Renal cortex interstitium (tissue), 15 donors: ENCODE measurements around the gene INSYN2A. TPM values are rescaled to one million over a fixed set of nuclear protein-coding genes. Genes with fewer than 3 reads are reported as not detected.

Experiments
- DNase-seq, 11 donors: peaks; one replicate each; pipeline ENCODE4 v3.0.0-alpha.2; 2013; ENCODE audit warnings: low read depth in 9 of 11, low spot score in 4 of 11; ENCODE audit errors: extremely low read depth in 1 of 11
- long read RNA-seq, 16 experiments: transcript quantifications; one replicate each; lab custom pipeline, GENCODE V29; 2026
- polyA plus RNA-seq, 3 donors: library from polyadenylated mRNA; unstranded; fragments of 120-200 nt; gene quantifications; one replicate each; pipeline ENCODE4 v1.2.1, GENCODE V29; 2013; ENCODE audit not compliant: insufficient read length in 3 of 3

The INSYN2A gene, protein sequence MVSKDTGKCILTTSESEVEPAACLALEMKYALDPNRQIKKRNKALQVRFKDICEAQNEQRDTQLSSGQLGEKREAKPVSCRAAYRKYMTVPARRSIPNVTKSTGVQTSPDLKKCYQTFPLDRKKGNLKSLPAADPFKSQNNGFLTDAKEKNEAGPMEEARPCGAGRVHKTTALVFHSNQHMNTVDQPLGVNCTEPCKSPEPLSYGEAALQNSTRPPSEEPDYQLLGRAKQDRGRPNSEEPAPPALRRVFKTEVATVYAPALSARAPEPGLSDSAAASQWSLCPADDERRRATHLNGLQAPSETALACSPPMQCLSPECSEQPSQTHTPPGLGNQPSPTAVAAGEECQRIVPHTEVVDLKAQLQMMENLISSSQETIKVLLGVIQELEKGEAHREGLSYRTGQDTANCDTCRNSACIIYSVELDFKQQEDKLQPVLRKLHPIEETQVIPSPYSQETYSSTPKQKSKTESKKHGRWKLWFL
- polyA plus RNA-seq = 1 to 10 TPM; 3.6 to 4.6 (median 3.7) TPM
- long read RNA-seq, donor 1 = 0 reads
- long read RNA-seq, donor 2, partial matches to known transcripts = 51 of 51 reads
- long read RNA-seq, donor 2, other reads (novel, unspliced or antisense) = 0 of 51 reads
- long read RNA-seq, donor 3 = 0 reads
- long read RNA-seq, donor 4 = 0 reads
- long read RNA-seq, donor 5 = 0 reads
- long read RNA-seq, donor 6 = 0 reads
- long read RNA-seq, donor 7 = 0 reads
- long read RNA-seq, donor 8 = 0 reads
- long read RNA-seq, donor 9 = 0 reads
- long read RNA-seq, donor 10 = 0 reads
- long read RNA-seq, donor 11, partial matches to known transcripts = 46 of 46 reads
- long read RNA-seq, donor 11, other reads (novel, unspliced or antisense) = 0 of 46 reads
- long read RNA-seq, donor 12 = 0 reads
- long read RNA-seq, donor 13 = 0 reads
- long read RNA-seq, donor 14 = 0 reads
- long read RNA-seq, donor 15, partial matches to known transcripts = 29 of 29 reads
- long read RNA-seq, donor 15, other reads (novel, unspliced or antisense) = 0 of 29 reads
- long read RNA-seq, donor 16, partial matches to known transcripts = 182 of 182 reads
- long read RNA-seq, donor 16, other reads (novel, unspliced or antisense) = 0 of 182 reads

DNA sequence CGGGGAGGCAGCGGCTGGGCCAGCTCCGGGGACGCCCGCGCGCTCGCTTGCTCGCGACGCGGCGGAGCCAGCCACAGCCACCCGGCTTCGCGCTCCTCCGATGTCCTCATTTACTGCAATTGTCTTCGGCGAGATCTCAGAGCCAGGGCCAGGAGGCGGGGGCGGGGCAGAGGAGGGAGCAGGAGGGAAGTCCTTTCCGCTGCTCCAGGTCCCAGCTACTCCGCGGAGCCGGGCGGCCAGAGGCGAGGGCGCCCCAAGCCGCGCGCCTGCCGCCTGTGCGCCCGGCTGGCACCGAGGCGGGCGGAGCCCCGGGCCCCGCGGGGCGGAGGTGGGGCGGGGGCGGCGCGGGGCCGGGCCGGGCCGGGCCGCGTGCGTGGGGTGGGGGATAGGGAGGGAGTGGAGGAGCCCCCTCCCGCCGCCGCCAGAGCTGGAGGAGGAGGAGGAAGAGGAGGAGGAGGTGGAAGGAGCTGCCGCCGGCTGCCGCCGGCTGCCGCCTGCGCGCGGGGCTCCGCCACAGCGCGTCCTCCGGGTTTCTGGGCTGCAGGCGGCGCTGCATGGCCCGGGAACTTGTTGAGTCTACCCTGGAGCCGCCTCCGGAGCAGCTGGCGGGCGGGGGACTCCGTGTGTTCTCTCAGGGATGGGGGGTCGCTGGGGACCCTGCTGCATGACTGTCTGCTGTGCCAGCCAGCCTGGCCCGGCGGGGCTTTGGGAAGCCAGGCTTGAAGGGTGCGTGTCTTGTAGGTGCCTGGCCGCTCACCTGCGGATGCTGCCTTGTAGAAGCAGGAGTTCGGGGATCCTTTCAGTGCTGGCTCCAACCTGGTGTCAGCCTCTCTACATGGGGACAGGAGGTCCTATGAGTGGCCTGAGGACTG, at the start of gene INSYN2A:
INSYN2A (minus strand) TSS at position 310 of the 872 bp plus-strand sequence. CDS start 20,196 bp downstream, outside the sequence.
- peak in 3 of 11 donors; percentile 52 to 53 (median 52) for DNase-seq

DNA sequence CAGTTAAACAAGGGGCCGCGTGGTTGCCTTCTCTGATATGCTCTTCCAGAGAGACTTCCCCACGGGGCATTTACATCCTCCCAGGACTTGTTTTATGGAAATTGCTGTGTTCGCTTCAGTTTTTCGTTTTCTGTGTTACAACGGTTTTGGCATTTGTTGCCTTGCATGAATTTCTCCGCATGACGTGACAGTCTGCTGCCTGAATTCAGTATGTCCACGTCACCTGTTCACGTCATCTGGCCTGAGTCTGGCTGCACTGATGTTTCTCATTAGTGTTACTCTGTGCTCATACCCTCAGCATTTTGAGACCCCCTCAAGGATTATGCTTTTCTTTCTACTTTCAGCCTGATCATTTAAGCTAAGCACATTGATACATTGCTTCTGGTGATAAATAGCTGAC, 49.1 kb upstream of the INSYN2A start:
- no peak for DNase-seq

DNA sequence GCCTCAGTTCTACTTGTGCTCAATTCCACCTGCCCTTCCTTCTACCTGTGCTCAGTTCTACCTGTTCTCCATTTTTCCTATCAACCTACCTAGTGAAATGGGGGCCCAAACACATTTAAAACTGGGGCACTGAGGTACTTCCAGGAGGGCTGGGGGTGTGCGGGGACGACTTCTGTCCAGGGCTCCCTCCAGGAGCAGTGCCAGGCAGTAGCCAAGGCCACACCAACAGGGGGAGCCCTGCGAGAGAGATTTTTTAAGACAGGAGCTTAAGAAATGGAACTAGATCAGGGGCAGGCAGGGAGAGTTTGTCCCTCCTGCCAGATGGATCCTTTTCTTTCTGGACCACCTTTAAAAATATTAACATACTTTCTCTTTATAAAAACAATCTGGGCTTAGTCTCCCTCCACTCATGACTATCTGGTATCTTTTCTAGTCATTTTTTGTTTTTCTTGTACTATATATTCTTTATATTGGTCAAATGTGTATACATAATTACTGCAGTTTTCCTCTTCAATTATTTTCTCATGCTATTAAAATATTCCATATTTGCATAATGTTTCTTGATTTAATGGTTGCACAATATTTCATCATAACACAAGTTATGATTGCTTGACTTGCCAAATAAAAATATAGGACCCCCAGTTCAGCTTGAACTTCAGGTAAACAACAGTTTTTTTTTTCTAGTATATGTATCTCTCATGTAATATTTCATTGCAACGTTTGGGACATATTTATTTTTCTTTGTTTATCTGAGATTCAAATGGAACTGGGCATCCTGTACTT, 47.3 kb upstream of the INSYN2A start:
- DNase-seq = peak in 2 of 11 donors; percentile 10 to 19

DNA sequence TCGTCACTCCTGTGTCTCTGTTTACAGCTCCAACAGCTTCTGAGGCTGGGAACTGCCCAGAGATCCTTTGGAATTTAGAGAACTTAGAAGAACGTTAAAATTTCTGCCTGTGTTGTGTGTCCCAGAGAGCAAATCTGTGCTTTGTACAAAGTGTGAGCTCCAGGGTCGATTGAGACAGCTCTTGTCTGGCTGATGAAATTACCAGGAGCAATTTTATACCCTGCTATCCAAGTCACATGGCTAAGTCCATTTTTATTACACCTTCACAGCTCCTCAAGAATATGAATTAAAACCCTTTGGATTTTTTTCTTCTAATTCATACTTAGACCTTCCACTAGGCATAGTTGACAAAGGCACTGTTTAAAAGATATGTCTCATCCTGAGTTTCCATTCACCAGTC, 46.5 kb upstream of the INSYN2A start:
- DNase-seq = no peak

DNA sequence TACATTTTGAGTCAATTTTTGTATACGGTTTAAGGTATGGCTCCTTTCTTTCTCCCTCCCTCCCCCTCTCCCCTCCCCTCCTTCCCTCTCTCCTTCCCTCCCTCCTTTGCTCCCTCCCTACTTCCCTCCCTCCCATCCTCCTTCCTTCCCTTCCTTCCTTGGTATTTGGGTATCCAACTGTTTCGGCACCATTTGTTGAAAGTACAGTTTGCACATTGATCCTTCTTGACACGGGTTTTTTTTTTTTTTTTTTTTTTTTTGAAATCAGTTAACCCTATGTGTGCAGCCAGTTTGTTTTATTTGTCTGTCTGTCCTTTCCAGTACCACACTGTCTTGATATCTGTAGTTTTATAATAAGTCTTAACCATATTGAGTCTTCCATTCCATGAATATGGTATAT, 39.9 kb upstream of the INSYN2A start:
- DNase-seq = no peak

DNA sequence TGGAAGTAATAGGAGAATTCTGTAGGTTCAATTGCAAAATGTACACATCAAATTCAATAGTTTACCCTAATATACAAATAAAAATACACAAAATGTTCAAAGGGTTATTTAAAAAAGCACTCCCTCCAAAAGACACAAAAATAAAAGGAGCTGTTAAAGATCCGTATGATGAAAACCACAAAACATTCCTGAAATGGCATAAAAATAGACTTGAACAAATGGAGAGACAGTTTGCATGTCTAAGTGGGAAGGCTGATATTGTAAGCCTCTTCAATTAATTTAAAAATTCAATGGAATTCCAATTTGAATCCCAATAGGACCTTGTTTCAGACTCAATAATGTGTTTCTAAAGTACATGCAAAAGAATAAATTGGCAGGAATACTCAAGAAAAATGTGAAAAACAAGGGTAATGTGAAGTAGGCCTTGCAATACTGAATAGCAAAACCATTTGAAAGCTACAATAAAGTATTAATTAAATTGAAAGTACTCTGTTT, 38.0 kb upstream of the INSYN2A start:
- DNase-seq = no peak

DNA sequence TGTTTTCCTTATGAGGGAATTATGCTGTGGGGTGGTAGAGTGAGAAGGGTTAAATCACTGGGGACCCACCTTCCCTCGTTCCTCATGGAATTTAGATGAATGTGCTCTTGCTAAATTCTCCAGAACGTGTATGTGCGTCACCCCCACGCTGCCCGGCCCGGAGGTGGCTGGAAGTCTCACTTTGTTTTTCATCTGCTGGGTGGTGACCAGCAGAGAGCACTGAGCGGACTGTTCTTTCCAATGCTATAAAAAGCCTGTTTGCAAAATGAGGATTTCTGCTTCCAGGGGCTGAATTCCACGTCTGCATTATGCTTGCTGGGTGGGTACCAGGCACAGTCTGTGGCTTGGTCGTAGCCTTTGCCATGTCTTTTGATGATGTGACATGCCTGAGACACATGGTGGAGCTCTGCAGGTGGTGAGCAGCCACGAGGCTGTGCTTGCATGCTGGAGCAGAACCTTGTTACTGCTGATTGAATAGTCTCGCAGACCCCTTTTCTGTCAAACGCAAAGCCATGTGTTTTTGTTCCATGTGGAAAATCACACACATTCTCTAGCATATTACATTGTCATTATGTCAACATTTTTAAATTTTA, 31.9 kb upstream of the INSYN2A start:
- DNase-seq = no peak

DNA sequence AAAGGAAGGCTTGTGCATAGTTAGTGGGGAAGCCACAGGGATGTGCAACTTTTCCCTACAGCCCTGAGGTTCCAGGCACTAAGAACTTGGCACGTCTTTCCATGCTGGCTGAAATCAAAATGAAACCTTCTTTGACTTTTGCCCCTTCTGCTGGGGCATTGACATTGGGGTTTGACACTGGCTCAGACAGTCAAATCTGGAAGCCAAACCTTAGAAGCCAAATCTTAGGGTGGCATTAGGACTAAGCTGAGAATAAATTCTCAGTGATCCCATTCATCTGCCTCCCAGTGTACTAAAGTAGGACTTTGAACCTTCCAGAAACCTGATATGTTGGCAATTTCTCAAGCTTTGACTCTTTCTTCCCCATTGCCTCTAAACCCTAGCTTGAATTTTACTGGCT, 31.3 kb upstream of the INSYN2A start:
- DNase-seq = no peak

DNA sequence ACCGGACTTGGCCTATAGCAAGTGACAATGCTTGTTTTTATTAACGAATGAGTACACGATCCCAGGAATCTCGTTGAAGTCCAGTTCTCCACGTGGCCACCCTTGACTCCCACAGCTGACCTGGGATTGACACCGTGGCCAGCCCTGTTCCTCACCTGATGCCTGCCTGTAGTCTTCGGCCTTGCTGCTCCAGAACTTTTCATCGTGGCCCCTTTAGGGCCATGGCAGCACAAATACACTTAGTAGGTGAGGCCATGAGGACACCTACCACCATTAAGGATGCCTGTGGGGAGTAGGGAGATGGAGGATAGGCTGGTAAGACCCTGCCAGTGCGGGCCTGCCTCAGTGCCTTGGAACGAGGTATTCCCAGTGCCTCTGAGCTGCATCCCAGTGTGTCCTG, 30.6 kb upstream of the INSYN2A start:
- no peak for DNase-seq

DNA sequence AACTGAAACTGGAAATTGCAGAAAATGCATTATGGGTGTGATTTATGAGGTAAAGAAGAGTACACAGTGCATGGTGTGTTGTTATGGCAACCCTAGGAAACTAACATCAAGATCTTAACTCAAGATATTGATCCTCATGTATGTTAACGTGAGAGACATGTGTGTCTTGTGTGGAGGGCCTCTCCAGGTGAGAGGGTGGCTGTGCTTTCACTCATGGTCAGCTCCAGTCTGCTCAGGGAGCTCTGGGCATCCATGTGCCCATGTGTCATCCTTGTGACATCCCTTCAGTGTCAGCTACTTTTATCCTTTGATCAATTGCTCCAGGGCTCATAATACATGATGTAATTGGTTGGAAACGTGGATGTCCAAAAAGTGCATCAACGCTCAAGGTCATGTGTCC, 24.9 kb upstream of the INSYN2A start:
- no peak for DNase-seq

DNA sequence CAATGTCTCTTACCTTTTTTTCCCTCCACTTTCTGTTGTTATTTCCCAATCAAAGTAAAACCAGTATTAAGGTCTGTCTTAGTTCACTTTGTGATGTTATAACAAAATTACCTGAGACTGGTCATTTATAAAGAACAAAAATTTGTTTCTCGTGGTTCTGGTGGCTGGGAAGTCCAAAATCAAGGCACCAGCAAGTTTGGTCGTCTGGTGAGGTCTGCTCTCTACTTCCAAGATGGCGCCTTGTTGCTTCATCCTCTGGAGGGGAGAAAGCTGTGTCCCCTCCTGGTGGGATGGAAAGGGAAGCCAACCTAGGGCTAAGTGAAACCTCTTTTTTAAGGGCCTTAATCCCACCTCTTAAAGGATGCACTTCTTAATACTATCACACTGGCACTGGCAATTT, 22.3 kb upstream of the INSYN2A start:
- no peak for DNase-seq

DNA sequence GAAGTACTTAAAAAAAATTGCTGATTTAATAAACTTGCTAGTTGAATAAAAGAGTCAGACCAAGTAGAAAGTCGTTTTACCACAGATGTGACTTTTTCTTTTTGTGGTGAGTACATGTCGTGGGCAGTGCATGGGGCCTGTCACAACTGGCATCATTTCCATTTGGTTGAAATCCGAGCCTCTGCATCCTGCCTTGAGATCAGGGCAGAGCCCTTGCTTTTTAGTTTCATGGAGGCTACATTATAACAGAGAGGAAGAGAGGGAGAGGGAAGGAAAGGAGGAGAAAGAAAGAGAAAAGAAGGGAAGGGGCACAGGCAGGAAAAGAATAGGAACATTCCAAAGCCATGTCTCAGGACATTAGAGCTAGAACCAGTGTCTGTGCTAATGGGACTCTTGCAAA, 20.4 kb upstream of the INSYN2A start:
- no peak for DNase-seq

DNA sequence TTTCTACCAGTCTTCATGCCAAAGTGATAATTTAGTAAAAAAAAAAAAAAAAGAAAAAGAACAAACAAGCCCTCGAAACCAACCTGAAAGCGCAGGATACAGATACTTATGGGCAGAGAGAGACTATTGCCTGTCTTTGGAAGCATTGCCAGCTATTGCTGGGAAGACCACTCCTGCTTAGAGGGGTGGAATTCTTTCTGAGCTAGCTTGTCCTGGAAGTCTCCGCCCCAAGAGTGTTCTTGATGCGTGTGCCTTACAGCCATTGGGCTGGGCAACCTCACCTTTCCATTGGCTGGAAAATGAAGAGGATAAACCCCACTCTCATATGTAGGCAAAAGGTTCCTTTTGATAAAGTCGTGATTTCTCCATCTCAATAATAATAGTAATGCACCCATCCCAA, 19.9 kb upstream of the INSYN2A start:
- DNase-seq = no peak

DNA sequence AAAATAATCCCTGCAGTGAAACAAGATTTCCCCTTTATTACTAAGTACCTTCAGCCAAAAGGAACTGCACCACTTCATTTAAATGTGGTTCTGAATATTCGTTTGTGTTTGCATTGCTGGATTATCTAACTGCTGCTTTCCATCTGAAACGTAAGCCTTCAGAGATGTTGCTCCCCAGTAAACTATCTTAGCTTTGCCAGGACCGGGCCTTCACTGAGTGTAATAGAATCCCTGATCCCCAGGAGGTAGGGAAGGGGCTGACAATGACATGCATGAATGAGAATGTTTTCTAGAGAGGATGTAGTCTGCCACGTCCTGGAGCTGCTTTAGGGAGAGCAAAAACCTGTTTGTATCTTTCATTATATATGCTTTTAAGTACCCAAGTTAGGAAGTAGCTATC, 19.5 kb upstream of the INSYN2A start:
- peak in 1 of 11 donors; percentile 18 for DNase-seq

DNA sequence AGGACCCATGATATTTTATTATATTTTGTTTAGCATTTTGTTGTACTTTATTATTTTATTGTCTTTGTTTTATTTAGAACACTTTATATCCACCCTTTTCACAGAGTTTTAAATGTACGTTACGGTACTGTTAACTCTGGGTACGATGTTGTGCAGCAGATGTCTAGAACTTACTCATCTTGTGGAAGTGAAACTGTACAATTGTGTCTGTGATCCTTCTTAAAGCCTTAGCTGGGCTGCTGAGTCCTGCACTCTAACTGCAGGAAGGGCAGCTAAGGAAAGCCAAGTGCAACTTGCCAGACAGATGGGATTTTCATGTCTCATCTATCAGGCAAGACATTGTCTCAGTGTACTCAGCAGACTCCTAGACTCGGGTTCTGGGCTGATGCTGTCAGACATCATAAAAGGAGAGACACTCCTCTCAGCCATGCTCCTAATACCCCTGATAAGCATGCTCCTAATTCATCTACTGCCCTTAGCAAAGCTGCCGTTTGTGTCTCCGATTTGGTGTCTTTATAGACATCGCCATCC, 14.6 kb upstream of the INSYN2A start:
- no peak for DNase-seq

DNA sequence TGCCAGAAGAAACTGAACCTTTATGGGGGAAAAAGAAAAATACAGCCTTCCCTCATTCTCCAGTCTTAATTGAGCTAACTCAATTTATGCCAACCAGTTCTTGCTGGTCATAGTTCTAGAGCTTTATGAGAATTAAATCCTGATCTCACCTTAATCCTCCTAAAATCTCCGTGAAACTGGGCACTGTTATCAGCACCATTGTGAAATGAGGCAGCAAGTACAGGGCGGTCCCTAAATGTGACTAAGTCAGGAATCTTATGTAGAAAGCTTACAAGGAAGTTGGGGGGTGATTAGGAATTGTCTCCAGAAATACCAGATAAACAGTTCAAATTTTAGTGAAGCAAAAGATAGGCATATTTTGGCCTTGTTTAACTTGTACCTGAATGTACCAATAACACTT, 10.7 kb upstream of the INSYN2A start:
- DNase-seq = no peak

DNA sequence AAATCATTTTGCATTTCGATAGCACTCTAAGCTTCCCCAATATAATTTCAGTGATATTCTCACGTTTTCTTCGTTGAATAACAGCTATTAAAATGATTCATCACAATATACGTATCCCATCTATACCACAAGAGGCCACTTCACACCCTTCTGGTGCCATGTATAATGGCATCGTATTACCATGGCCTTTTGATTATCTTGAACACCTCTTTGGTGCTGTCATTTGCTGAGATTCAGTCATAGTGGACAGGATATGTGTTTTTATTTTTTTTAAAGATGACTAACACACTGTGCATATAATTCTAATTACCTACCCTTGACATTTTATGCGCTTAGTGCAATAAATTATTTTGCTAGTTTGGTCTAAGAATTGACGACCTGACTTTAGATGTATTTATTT, 6.7 kb upstream of the INSYN2A start:
- no peak for DNase-seq
